Esophagus squamous epithelium (tissue), 4 donors: Measurements from ENCODE around the gene DUSP7.

Source experiments
- POLR2A ChIP-seq, 4 donors: fragments of 450-650 bp; IDR thresholded peaks; one replicate each; pipeline ENCODE4 v1.6.1; 2017; ENCODE audit warnings: antibody characterized with exemption in 4 of 4, mild to moderate bottlenecking in 4 of 4, moderate library complexity in 3 of 4
- TF ChIP-seq, protein P1 (sequence below), 6 experiments: fragments of 450-650 bp in 4 of 6; fragments of 200-600 bp in 2 of 6; sonication (generic) in 2 of 6; IDR thresholded peaks; one replicate each; pipeline ENCODE4 v1.5.1; 2016 to 2019; ENCODE audit warnings: antibody characterized with exemption in 6 of 6, mild to moderate bottlenecking in 4 of 6, moderate library complexity in 4 of 6

DNA sequence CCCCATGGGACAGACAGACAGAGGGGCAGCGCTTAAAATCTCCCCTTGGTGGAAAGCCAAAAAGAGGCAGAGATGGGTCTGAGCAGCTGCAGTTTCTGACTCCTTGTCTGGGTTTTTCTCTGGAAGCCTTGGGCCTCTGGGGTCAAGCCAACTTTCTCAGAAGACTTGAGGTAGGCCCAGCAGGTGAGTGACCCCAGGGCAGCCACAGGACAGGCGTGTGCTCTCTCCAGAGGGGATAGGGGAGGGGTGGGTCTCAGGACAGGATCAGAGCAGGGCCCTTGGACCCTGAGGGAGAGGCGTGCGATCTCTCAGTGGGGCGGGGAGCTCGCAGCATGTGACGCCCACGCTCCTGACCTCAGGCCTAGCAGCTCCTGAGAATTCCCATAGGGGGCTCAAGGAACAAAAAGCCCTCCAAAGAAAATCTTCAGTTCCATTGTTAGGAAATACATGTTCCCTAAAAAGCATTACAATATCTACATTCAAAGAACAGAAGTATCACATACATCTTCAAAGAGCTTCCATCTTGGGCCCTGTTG is 34.6 kb upstream of the DUSP7 start:
- TF ChIP-seq, protein P1, sequence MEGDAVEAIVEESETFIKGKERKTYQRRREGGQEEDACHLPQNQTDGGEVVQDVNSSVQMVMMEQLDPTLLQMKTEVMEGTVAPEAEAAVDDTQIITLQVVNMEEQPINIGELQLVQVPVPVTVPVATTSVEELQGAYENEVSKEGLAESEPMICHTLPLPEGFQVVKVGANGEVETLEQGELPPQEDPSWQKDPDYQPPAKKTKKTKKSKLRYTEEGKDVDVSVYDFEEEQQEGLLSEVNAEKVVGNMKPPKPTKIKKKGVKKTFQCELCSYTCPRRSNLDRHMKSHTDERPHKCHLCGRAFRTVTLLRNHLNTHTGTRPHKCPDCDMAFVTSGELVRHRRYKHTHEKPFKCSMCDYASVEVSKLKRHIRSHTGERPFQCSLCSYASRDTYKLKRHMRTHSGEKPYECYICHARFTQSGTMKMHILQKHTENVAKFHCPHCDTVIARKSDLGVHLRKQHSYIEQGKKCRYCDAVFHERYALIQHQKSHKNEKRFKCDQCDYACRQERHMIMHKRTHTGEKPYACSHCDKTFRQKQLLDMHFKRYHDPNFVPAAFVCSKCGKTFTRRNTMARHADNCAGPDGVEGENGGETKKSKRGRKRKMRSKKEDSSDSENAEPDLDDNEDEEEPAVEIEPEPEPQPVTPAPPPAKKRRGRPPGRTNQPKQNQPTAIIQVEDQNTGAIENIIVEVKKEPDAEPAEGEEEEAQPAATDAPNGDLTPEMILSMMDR (IDR thresholded peaks at IDR 0.05), result no peak
- TF ChIP-seq POLR2A (IDR thresholded peaks at IDR 0.05), result no peak
